ENCODE data around the gene OR2H1. TPM values are rescaled to one million over a fixed set of nuclear protein-coding genes. Genes with fewer than 3 reads are reported as not detected.

Gene OR2H1
- total RNA-seq, 1 donor from 2014 or later: not detected

DNA sequence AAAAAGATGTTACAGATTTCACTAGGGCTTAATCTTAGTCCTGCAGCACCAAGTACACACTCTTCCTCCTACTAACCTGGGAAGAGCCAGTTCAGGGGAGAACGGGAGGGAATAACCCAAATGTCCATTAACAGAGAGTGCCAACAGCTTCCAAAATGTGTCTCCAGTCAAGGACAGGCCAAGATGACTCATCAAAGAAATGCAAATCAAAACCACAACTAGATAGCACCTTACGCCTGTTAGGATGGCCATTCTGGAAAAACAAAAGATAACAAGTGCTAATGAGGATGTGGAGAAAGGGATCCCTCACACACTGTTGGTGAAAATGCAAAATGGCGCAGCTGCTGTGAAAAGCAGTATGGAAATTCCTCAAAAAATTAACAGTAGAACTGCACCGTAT lies 34.6 kb downstream of the OR2H1 start:
- no peaks in the 10 kb centered on the region for H3K27me3 ChIP-seq (ENCODE audit: control insufficient read depth, insufficient read depth, low read length)
- no peak overlapping the region for H3K4me3 ChIP-seq (ENCODE audit: low read depth, low read length)
- DNase-seq (ENCODE audit: low read depth): no peak
- TF ChIP-seq, protein P1, sequence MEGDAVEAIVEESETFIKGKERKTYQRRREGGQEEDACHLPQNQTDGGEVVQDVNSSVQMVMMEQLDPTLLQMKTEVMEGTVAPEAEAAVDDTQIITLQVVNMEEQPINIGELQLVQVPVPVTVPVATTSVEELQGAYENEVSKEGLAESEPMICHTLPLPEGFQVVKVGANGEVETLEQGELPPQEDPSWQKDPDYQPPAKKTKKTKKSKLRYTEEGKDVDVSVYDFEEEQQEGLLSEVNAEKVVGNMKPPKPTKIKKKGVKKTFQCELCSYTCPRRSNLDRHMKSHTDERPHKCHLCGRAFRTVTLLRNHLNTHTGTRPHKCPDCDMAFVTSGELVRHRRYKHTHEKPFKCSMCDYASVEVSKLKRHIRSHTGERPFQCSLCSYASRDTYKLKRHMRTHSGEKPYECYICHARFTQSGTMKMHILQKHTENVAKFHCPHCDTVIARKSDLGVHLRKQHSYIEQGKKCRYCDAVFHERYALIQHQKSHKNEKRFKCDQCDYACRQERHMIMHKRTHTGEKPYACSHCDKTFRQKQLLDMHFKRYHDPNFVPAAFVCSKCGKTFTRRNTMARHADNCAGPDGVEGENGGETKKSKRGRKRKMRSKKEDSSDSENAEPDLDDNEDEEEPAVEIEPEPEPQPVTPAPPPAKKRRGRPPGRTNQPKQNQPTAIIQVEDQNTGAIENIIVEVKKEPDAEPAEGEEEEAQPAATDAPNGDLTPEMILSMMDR (IDR thresholded peaks at IDR 0.05; ENCODE audit: insufficient read depth, low read length, poor library complexity, severe bottlenecking): no peak
- H3K36me3 ChIP-seq (ENCODE audit: control insufficient read depth, insufficient read depth, low read length): no peaks in the 10 kb centered on the region

GRCh38 chr6:29493261-29493660 lies 36.3 kb downstream of the OR2H1 start:
- no peaks in the 10 kb centered on the region for H3K36me3 ChIP-seq (ENCODE audit: control insufficient read depth, insufficient read depth, low read length)
- TF ChIP-seq, protein P1 (IDR thresholded peaks at IDR 0.05; ENCODE audit: insufficient read depth, low read length, poor library complexity, severe bottlenecking): no peak

DNA sequence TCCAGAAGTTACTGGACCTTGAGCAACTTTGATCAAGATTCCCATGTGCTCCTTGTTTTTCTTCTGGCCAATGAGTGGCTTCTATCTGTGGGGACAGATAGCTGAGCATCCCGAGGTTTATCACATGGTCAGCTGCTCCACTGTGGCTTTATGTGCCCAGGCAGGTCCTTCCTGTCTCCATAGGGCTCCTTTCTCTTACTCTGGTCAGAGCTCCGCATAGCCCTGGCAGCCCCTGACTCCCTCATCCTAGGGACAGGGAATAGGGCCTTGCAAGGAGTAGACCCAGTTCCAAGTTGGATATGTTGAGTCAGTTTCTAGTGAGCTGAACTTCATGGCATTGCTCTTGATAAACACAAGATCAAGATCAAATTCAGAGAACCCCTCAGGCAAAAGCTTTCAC lies 37.2 kb downstream of the OR2H1 start:
- TF ChIP-seq, protein P1 (IDR thresholded peaks at IDR 0.05; ENCODE audit: insufficient read depth, low read length, poor library complexity, severe bottlenecking): no peak
- no peak for DNase-seq (ENCODE audit: low read depth)
- H3K27me3 ChIP-seq (ENCODE audit: control insufficient read depth, insufficient read depth, low read length): no peaks in the 10 kb centered on the region
- H3K36me3 ChIP-seq (ENCODE audit: control insufficient read depth, insufficient read depth, low read length): no peaks in the 10 kb centered on the region
- no peak overlapping the region for H3K4me3 ChIP-seq (ENCODE audit: low read depth, low read length)

More at GRCh38 chr6:29493261-29493660, 36.3 kb downstream of the OR2H1 start:
- DNase-seq (ENCODE audit: low read depth): no peak
- Histone ChIP-seq H3K4me3 (ENCODE audit: low read depth, low read length) (no peak overlapping the region), H3K27me3 (ENCODE audit: control insufficient read depth, insufficient read depth, low read length) (no peaks in the 10 kb centered on the region)

DNA sequence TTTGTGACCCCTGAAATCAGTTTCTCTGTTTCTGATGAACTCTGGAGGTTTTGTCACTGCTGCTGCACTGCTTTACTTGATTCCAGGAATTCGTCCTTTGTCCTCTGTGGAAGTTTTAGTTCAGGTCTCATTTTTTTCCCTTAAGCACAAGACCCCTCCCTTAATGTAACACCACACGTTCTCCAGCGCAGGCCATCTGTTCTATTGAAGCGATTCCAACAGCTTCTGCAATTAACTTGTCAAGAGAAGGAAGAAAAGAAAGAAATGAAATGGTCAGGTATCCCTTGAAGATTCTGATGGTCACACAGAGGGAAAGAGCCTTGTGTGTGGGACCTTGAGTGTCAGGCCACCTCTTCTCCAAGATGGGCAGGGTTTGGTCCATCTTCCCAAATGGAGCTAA lies 38.6 kb downstream of the OR2H1 start:
- TF ChIP-seq, protein P1 (IDR thresholded peaks at IDR 0.05; ENCODE audit: insufficient read depth, low read length, poor library complexity, severe bottlenecking): no peak
- DNase-seq (ENCODE audit: low read depth): no peak
- no peaks in the 10 kb centered on the region for H3K27me3 ChIP-seq (ENCODE audit: control insufficient read depth, insufficient read depth, low read length)
- no peaks in the 10 kb centered on the region for H3K36me3 ChIP-seq (ENCODE audit: control insufficient read depth, insufficient read depth, low read length)
- no peak overlapping the region for H3K4me3 ChIP-seq (ENCODE audit: low read depth, low read length)

DNA sequence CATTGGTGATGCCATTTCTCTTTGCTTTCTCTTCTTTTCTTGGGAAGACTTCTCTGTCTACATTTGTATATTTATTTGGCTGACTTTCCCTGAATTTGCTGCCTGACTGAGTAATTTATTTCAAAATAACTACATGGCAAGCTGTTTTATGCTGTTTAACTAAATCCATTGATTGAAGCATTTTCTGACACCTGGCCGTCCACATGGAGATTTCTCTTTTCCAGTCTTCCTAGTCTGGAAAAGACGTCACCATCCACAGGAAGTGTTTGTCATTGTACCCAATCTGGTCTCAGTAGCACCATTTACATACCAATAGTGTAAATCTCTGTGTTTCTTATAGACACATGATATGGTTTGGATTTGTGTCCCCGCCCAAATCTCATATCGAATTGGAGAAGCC lies 40.0 kb downstream of the OR2H1 start:
- Histone ChIP-seq H3K27me3 (ENCODE audit: control insufficient read depth, insufficient read depth, low read length) (no peaks in the 10 kb centered on the region), H3K4me3 (ENCODE audit: low read depth, low read length) (no peak overlapping the region), H3K36me3 (ENCODE audit: control insufficient read depth, insufficient read depth, low read length) (no peaks in the 10 kb centered on the region)
- TF ChIP-seq, protein P1 (IDR thresholded peaks at IDR 0.05; ENCODE audit: insufficient read depth, low read length, poor library complexity, severe bottlenecking): no peak
- no peak for DNase-seq (ENCODE audit: low read depth)

DNA sequence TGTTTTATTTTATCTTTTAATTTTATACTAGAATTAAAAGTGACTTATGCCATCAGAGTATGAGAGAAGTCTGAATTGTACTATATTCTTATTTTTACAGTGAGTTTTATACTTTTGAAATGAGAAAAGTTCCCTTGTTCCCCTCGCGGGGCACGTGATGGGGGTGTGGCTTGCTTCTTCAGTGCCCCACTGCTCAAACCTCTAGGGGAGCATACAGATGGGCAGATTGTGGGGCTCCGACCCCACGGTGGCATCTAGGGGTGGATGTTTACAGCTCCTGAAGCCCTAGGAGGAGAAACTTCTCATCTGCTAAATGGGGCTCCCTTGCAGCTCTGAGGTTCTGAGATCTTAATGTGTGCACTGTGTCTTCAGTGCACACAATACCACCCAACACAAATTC lies 42.7 kb downstream of the OR2H1 start:
- Histone ChIP-seq H3K27me3 (ENCODE audit: control insufficient read depth, insufficient read depth, low read length) (no peaks in the 10 kb centered on the region), H3K36me3 (ENCODE audit: control insufficient read depth, insufficient read depth, low read length) (no peaks in the 10 kb centered on the region), H3K4me3 (ENCODE audit: low read depth, low read length) (no peak overlapping the region)
- TF ChIP-seq, protein P1 (IDR thresholded peaks at IDR 0.05; ENCODE audit: insufficient read depth, low read length, poor library complexity, severe bottlenecking): no peak
- no peak for DNase-seq (ENCODE audit: low read depth)

Measured in kidney epithelial cell (primary cell).